SK-N-SH (cell line): ENCODE data around the gene ACSS1. TPM values are rescaled to one million over a fixed set of nuclear protein-coding genes. Genes with fewer than 3 reads are reported as not detected.

Experiments
- CTCF ChIA-PET: fragments of 300-600, 350-600 bp; formaldehyde crosslinking; extraction: SDS; loops from one replicate; lab custom pipeline; 2021; lab: Yijun Ruan, JAX
- POLR2A ChIA-PET: fragments of 350-600 bp; sonication (Branson Sonifier 250); formaldehyde crosslinking; extraction: SDS; loops from one replicate; lab custom pipeline; 2020; ENCODE audit warnings: antibody characterized with exemption, inconsistent platforms; lab: Yijun Ruan, JAX
- DNase-seq: peaks from one replicate; pipeline ENCODE4 v3.0.0; 2012
- H2AFZ ChIP-seq: fragments of 200-600 bp; sonication (generic); 2 replicates; pipeline ENCODE4 v1.8.1; 2016; ENCODE audit warnings: antibody characterized with exemption, mild to moderate bottlenecking, low read depth
- H3F3A ChIP-seq: fragments of 200-600 bp; sonication (generic); replicated peaks from 2 replicates; pipeline ENCODE3; 2016; ENCODE audit warnings: antibody characterized with exemption, mild to moderate bottlenecking; ENCODE audit not compliant: insufficient read depth
- H3K27ac ChIP-seq, 2 experiments: fragments of 200-500 bp in 1 of 2; fragments of 200-600 bp in 1 of 2; sonication (Bioruptor generic) in 1 of 2; sonication (generic), shearing (Covaris generic) in 1 of 2; 2 replicates each; pipeline versions ENCODE4 v1.5.1 to v1.6.1; 2014 to 2016; ENCODE audit warnings: low read depth in 2 of 2, inconsistent platforms in 1 of 2, low read length in 1 of 2, mild to moderate bottlenecking in 1 of 2, mixed read lengths in 1 of 2
- H3K27me3 ChIP-seq: fragments of 200-600 bp; sonication (generic), shearing (Covaris generic); 2 replicates; pipeline ENCODE4 v1.6.1; 2016; ENCODE audit warnings: mixed run types; ENCODE audit not compliant: insufficient read depth
- H3K36me3 ChIP-seq, 2 experiments: fragments of 200-500 bp in 1 of 2; fragments of 200-600 bp in 1 of 2; sonication (Bioruptor generic) in 1 of 2; sonication (generic) in 1 of 2; replicated peaks in 1 of 2; 2 replicates each; pipeline versions ENCODE3 to v1.5.1; 2014 to 2016; ENCODE audit warnings: low read length in 1 of 2, mild to moderate bottlenecking in 1 of 2; ENCODE audit not compliant: insufficient read depth in 2 of 2, control insufficient read depth in 1 of 2
- H3K4me1 ChIP-seq, 2 experiments: fragments of 200-500 bp in 1 of 2; fragments of 200-600 bp in 1 of 2; sonication (Bioruptor generic) in 1 of 2; sonication (generic), shearing (Covaris generic) in 1 of 2; 2 replicates each; pipeline versions ENCODE4 v1.5.1 to v1.6.1; 2014 to 2016; ENCODE audit warnings: low read depth in 1 of 2, low read length in 1 of 2, mixed run types in 1 of 2; ENCODE audit not compliant: insufficient read depth in 2 of 2, control insufficient read depth in 1 of 2
- H3K4me2 ChIP-seq: fragments of 200-600 bp; sonication (generic), shearing (Covaris generic); 2 replicates; pipeline ENCODE4 v1.6.1; 2017; ENCODE audit warnings: mixed run types
- H3K4me3 ChIP-seq, 2 experiments: fragments of 200-500 bp in 1 of 2; fragments of 200-600 bp in 1 of 2; sonication (Bioruptor generic) in 1 of 2; sonication (generic), shearing (Covaris generic) in 1 of 2; 2 replicates each; pipeline versions ENCODE4 v1.5.1 to v1.8.1; 2014 to 2016; ENCODE audit warnings: low read depth in 2 of 2, inconsistent platforms in 1 of 2, low read length in 1 of 2, mild to moderate bottlenecking in 1 of 2, mixed read lengths in 1 of 2, moderate library complexity in 1 of 2
- H3K79me2 ChIP-seq: fragments of 200-600 bp; sonication (generic); 2 replicates; pipeline ENCODE4 v1.8.1; 2017; ENCODE audit warnings: mild to moderate bottlenecking; ENCODE audit not compliant: insufficient read depth
- H3K9ac ChIP-seq: fragments of 200-600 bp; sonication (generic); 2 replicates; pipeline ENCODE4 v1.6.1; 2017; ENCODE audit warnings: mixed run types
- H3K9me2 ChIP-seq: fragments of 200-600 bp; sonication (generic); 2 replicates; pipeline ENCODE4 v1.6.1; 2017; ENCODE audit warnings: mixed run types
- H3K9me3 ChIP-seq: fragments of 200-600 bp; sonication (generic); 2 replicates; pipeline ENCODE4 v1.6.1; 2017; ENCODE audit warnings: mixed run types, mild to moderate bottlenecking, moderate library complexity
- H4K20me1 ChIP-seq: fragments of 200-600 bp; sonication (generic); 2 replicates; pipeline ENCODE4 v1.6.1; 2017; ENCODE audit warnings: mild to moderate bottlenecking, mixed run types; ENCODE audit not compliant: insufficient read depth
- EP300 ChIP-seq, 2 experiments: IDR thresholded peaks; 2 replicates each; pipeline versions ENCODE4 v1.4.0 to v1.6.1; 2012; ENCODE audit warnings: borderline replicate concordance in 1 of 2, low read depth in 1 of 2, low read length in 1 of 2
- FOSL2 ChIP-seq: IDR thresholded peaks from 2 replicates; pipeline ENCODE4 v1.4.0; 2012; ENCODE audit warnings: low read depth, mild to moderate bottlenecking, moderate library complexity, borderline replicate concordance
- GABPA ChIP-seq: IDR thresholded peaks from 2 replicates; pipeline ENCODE4 v1.4.0; 2012; ENCODE audit warnings: low read depth, mild to moderate bottlenecking
- GATA2 ChIP-seq: sonication (generic); formaldehyde crosslinking; IDR thresholded peaks from 2 replicates; pipeline ENCODE4 v1.5.0; 2020; ENCODE audit warnings: mild to moderate bottlenecking, missing genetic modification reagents
- JUND ChIP-seq: IDR thresholded peaks from 2 replicates; pipeline ENCODE4 v1.4.0; 2012
- MEF2A ChIP-seq: IDR thresholded peaks from 2 replicates; pipeline ENCODE4 v1.4.0; 2012; ENCODE audit warnings: low read depth, borderline replicate concordance
- MXI1 ChIP-seq: IDR thresholded peaks from 2 replicates; pipeline ENCODE4 v1.6.1; 2012; ENCODE audit warnings: mild to moderate bottlenecking, low read depth, low read length, improper control_type of control experiment
- NRF1 ChIP-seq: IDR thresholded peaks from 2 replicates; pipeline ENCODE4 v1.6.1; 2012; ENCODE audit warnings: low read depth, mild to moderate bottlenecking, low read length
- RXRA ChIP-seq: IDR thresholded peaks from 2 replicates; pipeline ENCODE4 v1.4.0; 2012; ENCODE audit warnings: low read depth, mild to moderate bottlenecking, borderline replicate concordance
- SIN3A ChIP-seq: IDR thresholded peaks from 2 replicates; pipeline ENCODE4 v1.6.1; 2012; ENCODE audit warnings: low read depth, mild to moderate bottlenecking, low read length, moderate library complexity, borderline replicate concordance
- SMC3 ChIP-seq: IDR thresholded peaks from 2 replicates; pipeline ENCODE4 v1.6.1; 2012; ENCODE audit warnings: low read depth, low read length, improper control_type of control experiment
- TAF1 ChIP-seq: IDR thresholded peaks from 2 replicates; pipeline ENCODE4 v1.6.1; 2012; ENCODE audit warnings: low read depth, mild to moderate bottlenecking, low read length, moderate library complexity, borderline replicate concordance
- TCF12 ChIP-seq: IDR thresholded peaks from 2 replicates; pipeline ENCODE4 v1.4.0; 2012
- USF1 ChIP-seq: IDR thresholded peaks from 2 replicates; pipeline ENCODE4 v1.4.0; 2012; ENCODE audit warnings: low read depth, borderline replicate concordance
- WGBS: methylation state at CpG from one replicate; pipeline ENCODE4 v1.1.6; 2017; ENCODE audit warnings: low lambda C conversion rate; 5-methylcytosine and 5-hydroxymethylcytosine counted together
- polyA plus RNA-seq, 3 experiments: library from polyadenylated mRNA; depleted of rRNA; stranded (reverse); fragments of >200 nt; gene quantifications; 2 replicates each; pipeline ENCODE4 v1.2.3, GENCODE V29; 2012
- TF ChIP-seq, protein P1 (sequence below): IDR thresholded peaks from 2 replicates; pipeline ENCODE4 v1.4.0; 2012; ENCODE audit warnings: low read depth, borderline replicate concordance
- TF ChIP-seq, protein P2 (sequence below): IDR thresholded peaks from 2 replicates; pipeline ENCODE4 v1.4.0; 2012; ENCODE audit warnings: low read depth
- TF ChIP-seq, protein P3 (sequence below): IDR thresholded peaks from 2 replicates; pipeline ENCODE4 v1.6.1; 2012; ENCODE audit warnings: mild to moderate bottlenecking, low read depth, low read length, moderate library complexity

ACSS1 gene
- polyA plus RNA-seq, 1 of the 3 experiments (the other 2 are of a cell fraction), result 2.0 TPM

DNA sequence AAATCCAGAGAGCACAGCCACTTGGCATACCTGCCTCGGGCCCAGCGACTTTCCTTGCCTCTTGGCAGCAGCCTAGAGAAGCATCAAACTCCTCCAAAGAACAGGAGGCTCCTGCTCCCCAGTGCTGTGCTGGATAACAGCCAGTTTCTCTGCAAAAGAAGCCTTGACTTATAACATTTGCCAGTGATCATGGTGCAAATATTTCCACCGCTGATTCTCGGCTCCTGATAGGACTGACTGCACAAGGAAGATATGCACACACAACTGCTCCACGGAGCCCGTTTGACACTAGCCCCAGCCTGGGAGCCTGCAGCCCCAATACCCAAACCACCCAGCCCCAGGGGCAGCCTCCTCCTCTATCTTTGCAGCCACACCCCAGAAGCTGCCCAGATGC, 17.5 kb downstream of the ACSS1 start:
- H3K4me3 ChIP-seq, result no peak overlapping the region
- H3K9ac ChIP-seq, result no peak overlapping the region
- CTCF ChIA-PET, result no interaction called here
- H3K27ac ChIP-seq, result no peak overlapping the region
- POLR2A ChIA-PET, result no interaction called here
- H3F3A ChIP-seq, result no peaks in the 10 kb centered on the region
- H2AFZ ChIP-seq, result no peak overlapping the region
- H3K4me1 ChIP-seq, result peaks cover 0 to 9% of the 10 kb centered on the region in 2 experiments; a peak in 1 of 4 replicates
- 78% methylated on average over 5 of the region's 6 CpGs for WGBS
- no peaks in the 10 kb centered on the region for H3K9me2 ChIP-seq
- H3K79me2 ChIP-seq, result no peaks in the 10 kb centered on the region
- no peak for DNase-seq
- no peaks in the 10 kb centered on the region for H4K20me1 ChIP-seq
- no peaks in the 10 kb centered on the region for H3K27me3 ChIP-seq
- no peaks in the 10 kb centered on the region for H3K9me3 ChIP-seq
- no peaks in the 10 kb centered on the region for H3K36me3 ChIP-seq
- H3K4me2 ChIP-seq, result no peak overlapping the region
- TF ChIP-seq NRF1 (no peak), EP300 (IDR thresholded peaks at IDR 0.05; ENCODE audit: borderline replicate concordance in 1 of 2, low read depth in 1 of 2, low read length in 1 of 2) (no peak), GATA2 (no peak), USF1 (no peak), MXI1 (no peak)
- TF ChIP-seq, protein P1, sequence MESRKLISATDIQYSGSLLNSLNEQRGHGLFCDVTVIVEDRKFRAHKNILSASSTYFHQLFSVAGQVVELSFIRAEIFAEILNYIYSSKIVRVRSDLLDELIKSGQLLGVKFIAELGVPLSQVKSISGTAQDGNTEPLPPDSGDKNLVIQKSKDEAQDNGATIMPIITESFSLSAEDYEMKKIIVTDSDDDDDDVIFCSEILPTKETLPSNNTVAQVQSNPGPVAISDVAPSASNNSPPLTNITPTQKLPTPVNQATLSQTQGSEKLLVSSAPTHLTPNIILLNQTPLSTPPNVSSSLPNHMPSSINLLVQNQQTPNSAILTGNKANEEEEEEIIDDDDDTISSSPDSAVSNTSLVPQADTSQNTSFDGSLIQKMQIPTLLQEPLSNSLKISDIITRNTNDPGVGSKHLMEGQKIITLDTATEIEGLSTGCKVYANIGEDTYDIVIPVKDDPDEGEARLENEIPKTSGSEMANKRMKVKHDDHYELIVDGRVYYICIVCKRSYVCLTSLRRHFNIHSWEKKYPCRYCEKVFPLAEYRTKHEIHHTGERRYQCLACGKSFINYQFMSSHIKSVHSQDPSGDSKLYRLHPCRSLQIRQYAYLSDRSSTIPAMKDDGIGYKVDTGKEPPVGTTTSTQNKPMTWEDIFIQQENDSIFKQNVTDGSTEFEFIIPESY, result no peak
- TF ChIP-seq, all 33 proteins: peak for 0

DNA sequence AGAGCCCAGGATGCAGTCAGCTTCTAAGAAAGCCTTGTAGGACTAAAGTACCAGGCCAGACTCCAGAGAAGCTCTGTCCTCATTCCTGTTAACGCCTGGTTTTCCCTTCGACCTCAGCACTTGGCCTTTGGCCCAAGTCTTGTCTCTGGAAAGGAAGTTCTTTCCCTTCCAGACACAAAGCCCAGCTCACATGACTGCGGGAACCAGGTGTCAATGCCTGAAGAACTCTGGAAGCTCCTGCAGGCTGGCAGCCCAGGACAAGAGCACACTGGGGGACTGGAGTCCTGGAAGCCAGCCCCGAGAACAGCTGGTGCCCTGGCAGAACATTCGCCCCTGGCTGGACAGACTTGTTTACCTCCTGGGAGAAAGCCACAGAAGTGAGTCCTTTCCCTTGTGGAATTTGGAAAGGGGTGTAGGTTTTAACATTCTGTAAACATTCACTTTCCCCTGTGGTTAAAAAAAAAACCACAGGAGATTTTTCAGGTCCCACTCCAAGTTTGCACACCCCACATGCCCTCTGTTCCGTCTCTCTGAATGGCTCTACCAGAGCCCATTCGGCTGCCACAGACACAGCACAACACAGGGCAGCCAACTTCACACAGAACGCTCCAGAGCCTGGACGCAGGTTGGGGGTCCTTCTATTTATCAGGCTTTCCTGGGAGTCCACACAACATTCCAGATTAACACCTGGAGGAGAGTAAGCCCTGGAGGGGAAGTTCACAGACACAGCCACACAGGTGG, 18.1 kb downstream of the ACSS1 start:
- no peak overlapping the region for H3K4me3 ChIP-seq
- no peak for DNase-seq
- H3K9me2 ChIP-seq, result no peaks in the 10 kb centered on the region
- no peak overlapping the region for H3K27ac ChIP-seq
- no peaks in the 10 kb centered on the region for H3K79me2 ChIP-seq
- ChIA-PET POLR2A (no interaction called here), CTCF (no interaction called here)
- no peak overlapping the region for H2AFZ ChIP-seq
- no peaks in the 10 kb centered on the region for H3K9me3 ChIP-seq
- no peak overlapping the region for H3K4me2 ChIP-seq
- 61% methylated on average over 7 of the region's 9 CpGs for WGBS
- H4K20me1 ChIP-seq, result no peaks in the 10 kb centered on the region
- no peaks in the 10 kb centered on the region for H3K36me3 ChIP-seq
- no peaks in the 10 kb centered on the region for H3F3A ChIP-seq
- no peak overlapping the region for H3K9ac ChIP-seq
- no peaks in the 10 kb centered on the region for H3K27me3 ChIP-seq
- H3K4me1 ChIP-seq, result peaks cover 0 to 9% of the 10 kb centered on the region in 2 experiments; a peak in 1 of 4 replicates
- TF ChIP-seq GATA2 (no peak), SIN3A (no peak), JUND (no peak), RXRA (no peak), FOSL2 (no peak), SMC3 (no peak), TAF1 (no peak), TCF12 (no peak), MEF2A (no peak), GABPA (no peak)
- TF ChIP-seq, protein P1, result no peak
- TF ChIP-seq, protein P2, sequence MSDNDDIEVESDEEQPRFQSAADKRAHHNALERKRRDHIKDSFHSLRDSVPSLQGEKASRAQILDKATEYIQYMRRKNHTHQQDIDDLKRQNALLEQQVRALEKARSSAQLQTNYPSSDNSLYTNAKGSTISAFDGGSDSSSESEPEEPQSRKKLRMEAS, result no peak
- TF ChIP-seq, protein P3, sequence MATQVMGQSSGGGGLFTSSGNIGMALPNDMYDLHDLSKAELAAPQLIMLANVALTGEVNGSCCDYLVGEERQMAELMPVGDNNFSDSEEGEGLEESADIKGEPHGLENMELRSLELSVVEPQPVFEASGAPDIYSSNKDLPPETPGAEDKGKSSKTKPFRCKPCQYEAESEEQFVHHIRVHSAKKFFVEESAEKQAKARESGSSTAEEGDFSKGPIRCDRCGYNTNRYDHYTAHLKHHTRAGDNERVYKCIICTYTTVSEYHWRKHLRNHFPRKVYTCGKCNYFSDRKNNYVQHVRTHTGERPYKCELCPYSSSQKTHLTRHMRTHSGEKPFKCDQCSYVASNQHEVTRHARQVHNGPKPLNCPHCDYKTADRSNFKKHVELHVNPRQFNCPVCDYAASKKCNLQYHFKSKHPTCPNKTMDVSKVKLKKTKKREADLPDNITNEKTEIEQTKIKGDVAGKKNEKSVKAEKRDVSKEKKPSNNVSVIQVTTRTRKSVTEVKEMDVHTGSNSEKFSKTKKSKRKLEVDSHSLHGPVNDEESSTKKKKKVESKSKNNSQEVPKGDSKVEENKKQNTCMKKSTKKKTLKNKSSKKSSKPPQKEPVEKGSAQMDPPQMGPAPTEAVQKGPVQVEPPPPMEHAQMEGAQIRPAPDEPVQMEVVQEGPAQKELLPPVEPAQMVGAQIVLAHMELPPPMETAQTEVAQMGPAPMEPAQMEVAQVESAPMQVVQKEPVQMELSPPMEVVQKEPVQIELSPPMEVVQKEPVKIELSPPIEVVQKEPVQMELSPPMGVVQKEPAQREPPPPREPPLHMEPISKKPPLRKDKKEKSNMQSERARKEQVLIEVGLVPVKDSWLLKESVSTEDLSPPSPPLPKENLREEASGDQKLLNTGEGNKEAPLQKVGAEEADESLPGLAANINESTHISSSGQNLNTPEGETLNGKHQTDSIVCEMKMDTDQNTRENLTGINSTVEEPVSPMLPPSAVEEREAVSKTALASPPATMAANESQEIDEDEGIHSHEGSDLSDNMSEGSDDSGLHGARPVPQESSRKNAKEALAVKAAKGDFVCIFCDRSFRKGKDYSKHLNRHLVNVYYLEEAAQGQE, result no peak
